Activated T-cell treated with anti-CD3 and anti-CD28 coated beads, Interleukin-2, amount 50 U/mL, for 1 hour (primary cell): ENCODE measurements around the gene GALNT9.
"Not testable (repeated sequence)": the region's sequence is repeated elsewhere in the genome, so short reads cannot be mapped to it uniquely, and the experiment has no call there.

Experiments used
- DNase-seq: peaks from one replicate; pipeline ENCODE4 v3.0.0-alpha.2; 2020

Gene GALNT9

GRCh38 chr12:132278401-132279183 is 50.8 kb downstream of the GALNT9 start:
- DNase-seq = no peak

DNA sequence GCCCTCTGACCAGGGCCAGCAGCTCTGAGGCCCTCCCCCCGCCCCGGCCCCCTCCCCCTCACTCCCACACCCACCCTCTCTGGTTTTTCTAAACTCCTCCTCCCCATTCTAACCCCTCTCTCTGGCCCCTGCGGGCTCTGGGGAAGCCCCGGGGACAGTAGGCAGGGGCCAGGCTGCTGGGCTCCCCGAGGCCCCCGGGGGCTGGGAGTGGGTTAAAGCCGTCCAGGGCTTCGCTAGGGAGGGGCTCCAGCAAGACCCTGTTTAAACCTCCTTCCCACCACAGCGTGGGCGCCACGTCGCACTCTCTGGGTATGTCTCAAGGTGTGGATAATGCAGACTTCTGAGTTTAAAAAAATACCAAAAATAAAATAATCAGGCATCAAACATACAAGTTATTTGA is 51.4 kb downstream of the GALNT9 start:
- no peak for DNase-seq

DNA sequence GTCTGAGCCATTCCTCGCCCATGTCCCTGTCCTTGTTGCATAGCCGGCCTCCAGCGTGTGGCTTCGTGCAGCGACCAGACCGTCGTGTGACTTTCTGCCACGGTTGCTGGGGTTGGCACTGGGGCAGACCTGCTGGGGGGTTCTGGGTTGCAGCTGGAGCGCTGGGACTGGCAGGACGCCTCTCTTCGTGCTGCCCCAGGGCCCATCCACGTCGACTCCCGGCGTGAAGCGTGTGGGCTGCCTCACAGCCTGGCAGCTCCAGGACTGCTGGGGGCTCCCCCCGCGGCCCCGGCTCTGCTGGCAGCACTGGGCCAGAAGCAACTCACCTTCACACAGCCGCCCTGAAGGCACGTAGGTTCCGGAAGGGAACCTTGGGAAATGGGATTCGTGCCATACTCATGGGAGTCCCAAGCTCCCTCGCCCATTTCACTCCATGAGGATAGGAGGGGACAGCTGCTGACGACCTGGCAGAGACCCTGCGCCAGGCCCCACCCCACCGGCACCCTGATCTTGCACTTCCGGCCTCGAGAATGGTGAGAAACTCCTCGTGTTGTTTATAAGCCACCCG is 51.9 kb downstream of the GALNT9 start:
- no peak for DNase-seq

DNA sequence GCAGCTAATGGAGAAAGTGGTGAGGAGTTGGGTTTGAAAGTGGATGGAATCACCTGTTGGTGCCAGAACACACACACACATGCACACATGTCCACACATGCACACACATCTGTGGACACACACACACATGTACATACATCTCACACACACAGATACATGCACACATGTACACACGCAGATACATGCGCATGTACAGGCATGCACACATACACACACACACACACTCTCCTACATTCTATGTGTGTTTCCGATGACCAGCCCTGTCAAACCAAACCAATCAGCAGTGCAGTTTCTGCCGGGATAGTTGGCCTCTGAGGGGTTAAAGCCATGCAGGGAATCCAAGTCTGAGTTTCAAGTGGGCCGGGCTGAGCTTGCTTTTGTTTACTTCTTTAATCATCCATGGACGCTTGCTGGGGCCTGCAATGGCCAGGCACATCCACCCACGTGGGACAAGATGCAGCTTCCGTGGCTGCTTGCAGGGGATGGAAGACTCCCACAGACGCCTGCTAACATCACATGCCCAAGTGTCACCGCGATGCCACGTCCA is 52.5 kb downstream of the GALNT9 start:
- no peak for DNase-seq

- DNase-seq = no peak
These were observed 53.1 kb downstream of the GALNT9 start for GRCh38 chr12:132276066-132276826.

GRCh38 chr12:132275631-132276030 is 53.8 kb downstream of the GALNT9 start:
- no peak for DNase-seq

- no peak for DNase-seq
These were observed 54.3 kb downstream of the GALNT9 start for GRCh38 chr12:132275110-132275531.

- DNase-seq = no peak
These were observed 55.4 kb downstream of the GALNT9 start for GRCh38 chr12:132273992-132274334.

DNA sequence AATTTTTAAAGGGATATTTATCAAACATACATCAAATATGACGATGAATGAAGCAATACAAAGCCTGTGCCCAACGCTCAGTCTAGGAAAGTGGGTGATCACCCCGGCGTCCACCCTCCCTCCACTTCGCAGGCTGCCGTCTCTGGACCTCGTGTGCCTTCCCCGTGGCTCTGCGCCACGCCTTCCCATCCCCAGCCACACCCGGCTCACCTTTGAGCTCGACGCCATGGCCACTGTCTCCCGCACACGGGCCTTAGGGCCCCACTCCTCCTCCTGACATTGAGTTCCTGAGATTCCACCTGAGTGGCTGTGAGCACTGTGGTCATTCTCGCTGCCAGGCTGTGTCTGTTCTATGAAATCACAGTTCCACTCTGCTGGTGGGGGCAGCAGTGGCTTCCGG is 56.7 kb downstream of the GALNT9 start:
- no peak for DNase-seq

DNA sequence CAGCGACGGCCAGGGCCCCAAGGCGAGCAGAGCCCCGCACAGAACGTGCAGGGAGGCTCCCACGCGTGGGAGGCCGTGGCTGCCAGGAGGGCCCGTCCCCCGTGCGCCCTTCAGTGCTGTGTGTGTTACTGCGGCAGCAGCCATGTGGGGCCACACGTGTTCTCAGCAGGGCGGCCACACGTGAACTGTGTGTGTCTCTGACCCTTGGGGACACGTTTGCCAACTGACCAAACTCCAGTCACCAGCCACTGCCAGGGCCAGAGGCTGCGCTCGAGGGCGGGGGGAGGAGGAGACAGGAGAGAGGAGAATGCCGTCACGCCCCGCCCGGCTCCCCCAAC is 57.7 kb downstream of the GALNT9 start:
- DNase-seq = no peak

DNA sequence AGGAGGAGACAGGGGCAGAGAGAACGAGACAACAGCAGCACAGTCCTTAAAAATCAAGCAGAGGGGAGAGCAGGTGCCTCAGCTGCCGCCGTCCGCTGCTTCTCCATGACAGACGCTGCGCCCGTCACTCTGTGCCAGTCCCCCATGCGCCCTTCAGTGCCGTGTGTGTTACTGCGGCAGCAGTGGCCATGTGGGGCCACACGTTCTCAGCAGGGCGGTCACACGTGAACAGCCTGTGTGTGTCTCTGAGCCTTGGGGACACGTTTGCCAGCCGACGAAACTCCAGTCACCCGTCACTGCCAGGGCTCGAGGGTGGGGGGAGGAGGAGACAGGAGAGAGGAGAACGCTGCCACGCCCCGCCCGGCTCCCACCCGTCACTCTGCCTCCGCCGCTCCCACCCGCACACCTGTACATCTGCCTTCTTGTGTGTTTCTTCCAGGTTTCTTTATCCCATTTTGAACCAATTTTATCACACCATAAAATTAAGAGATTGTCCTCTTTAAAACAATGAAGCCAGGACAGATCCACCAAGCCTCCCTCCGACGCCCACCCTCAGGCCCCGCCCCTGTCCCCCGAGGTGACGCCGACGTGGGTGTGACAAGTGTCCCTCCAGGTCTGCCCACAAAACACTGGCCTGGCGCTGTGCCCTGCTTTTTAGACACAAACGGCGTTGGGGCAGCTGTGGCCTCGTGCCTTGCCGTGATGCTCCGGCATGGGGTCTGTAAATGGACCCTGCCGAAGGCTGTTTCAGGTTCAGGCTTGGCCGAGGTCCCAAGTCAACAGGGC is 58.2 kb downstream of the GALNT9 start:
- no peak for DNase-seq

DNA sequence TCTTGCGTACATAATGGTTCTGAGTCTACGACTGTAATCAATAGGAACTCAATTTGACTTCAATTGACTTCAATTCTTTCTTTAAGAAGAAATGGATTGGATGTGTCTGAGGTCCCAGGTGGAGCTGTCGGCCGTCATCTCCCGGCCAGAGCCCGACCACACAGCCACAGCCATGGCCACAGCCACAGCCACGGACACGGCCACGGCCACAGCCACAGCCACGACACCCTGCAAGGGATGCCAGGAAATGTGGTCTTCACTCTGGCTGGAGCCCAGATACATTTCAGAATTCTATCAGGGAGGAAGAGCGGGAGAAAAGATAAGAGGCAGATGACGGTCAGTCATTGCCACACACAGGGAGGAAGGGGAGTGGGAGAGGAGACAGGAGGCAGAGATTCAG is 58.9 kb downstream of the GALNT9 start:
- DNase-seq = no peak

GRCh38 chr12:132269271-132269968 is 60.0 kb downstream of the GALNT9 start:
- DNase-seq = no peak

DNA sequence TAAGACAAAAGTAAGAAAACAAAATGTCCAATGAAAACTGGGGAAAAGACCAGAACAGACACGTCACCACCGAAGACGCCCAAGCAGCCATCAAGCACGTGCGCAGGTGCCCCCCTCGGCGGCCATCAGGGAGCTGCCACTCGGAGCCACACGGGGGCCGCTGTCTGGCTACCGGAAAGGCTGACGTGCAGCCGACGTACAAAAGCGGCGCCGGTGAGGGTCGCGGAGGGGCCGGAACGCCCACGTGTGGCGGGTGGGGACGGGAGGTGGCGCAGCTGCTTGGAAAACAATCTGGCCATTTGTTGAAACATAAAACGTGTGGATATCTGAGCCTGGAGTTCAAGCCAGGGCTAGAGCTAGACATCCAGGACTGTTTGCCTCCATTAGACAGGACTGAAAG is 60.7 kb downstream of the GALNT9 start:
- no peak for DNase-seq

DNA sequence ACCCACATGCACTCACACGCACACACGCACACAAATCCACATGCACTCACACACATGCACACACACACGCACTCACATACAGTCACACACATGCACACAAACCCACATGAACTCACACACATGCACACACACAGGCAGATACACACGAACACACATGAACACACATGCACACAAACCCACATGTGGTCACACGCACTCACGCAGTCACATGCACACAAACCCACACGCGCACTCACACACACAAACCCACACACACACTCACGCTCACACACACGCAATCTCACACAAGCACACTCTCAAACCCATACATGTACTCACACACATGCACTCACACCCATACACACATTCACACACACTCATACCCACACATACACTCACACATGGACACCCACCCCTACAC is 61.5 kb downstream of the GALNT9 start:
- DNase-seq = no peak

DNA sequence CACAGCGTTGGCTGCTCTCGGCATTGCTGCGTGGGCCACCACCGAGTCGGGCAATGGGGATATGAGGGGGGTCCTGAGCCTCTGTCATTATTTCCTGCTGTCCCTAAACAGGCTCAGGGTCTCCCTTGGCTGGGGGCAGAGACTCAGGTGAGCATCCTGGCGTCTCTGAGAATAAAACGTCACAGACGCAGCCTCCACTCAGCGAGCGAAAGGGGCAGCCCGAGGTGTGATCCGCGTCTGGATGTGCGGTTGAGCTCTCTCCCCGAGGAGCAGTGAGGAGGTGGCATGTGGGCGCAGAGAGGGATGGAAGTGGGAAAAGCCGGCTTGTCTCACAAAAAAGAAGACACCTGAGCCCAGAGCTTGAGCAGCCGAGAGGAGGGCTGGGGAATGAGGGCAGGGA is 62.6 kb downstream of the GALNT9 start:
- DNase-seq = no peak

DNA sequence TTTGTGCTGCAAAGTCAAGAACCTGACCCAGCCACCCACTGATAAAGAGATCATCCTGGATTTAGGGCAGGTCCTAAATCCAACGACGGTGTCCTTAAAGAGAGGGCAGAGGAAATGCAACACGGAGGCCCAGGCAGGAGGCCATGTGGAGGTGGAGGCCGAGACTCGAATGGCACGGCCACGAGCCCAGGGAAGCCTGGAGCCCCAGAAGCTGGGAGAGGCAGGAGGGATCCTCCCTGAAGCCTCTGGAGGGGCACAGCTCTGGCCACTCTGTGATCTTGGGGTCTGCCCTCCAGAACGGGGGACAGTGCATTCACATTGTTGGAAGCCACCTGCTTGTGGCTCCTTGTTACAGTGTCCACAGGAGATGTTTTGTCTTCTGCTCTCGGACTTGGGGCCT is 63.0 kb downstream of the GALNT9 start:
- DNase-seq = no peak

DNA sequence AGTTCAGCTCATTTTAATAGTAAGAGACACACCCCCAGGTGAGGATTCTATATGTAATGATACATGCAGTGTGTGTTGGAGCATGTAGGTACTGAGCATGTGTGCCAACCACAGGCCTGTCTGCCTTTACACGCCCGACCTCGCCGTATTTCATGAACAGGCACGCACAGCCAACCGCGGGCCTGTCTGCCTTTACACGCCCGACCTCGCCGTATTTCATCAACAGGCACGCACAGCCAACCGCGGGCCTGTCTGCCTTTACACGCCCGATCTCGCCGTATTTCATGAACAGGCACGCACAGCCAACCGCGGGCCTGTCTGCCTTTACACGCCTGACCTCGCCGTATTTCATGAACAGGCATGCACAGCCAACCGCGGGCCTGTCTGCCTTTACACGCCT is 63.6 kb downstream of the GALNT9 start:
- DNase-seq = not testable (repeated sequence)

DNA sequence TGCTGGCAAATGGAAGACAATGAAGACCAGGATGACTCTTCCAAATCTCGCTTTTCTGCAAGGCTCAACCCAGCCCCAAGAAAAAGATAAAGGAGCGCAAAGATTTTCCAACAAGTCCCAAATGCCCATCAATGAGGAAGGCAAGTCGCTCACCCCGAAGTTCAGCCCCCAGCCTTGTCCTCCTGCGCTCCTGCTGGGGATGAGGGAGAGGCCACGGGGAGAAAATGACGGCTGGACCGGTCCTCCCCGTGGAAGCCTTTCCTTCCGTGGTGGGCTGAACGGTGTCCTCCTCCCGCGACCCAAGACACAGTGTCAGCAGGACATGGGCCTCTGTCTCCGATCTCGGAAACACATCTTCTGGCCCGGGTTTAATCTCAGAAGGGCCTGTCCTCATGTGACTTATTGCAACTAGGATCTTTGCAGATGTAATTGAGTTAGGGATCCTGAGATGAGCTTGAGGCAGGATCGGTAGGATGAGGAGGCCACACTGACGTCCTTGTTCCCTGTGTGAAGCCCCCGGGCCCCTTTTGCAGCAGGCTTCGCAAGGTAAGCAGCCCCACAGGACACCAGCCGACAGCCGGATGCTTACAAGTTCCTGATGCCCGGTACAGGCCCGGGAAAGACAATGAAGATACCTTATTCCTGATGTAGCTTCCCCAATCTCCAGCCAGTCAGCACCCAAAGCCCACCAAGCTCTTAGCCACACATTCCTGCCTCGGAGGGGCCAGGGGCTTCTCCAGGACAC is 64.2 kb downstream of the GALNT9 start:
- DNase-seq = no peak

GRCh38 chr12:132264086-132265010 is 65.0 kb downstream of the GALNT9 start:
- DNase-seq = no peak
